C4-2B (cell line): ENCODE results near the gene LRRC10B.
"Not testable (repeated sequence)": the region's sequence is repeated elsewhere in the genome, so short reads cannot be mapped to it uniquely, and the experiment has no call there.

Experiments used
- H3K27ac ChIP-seq: fragments of 450-650 bp; 2 replicates; pipeline ENCODE4 v1.5.1; 2017
- ZFX ChIP-seq: fragments of 450-650 bp; IDR thresholded peaks from 2 replicates; pipeline ENCODE4 v1.6.1; 2017
- TF ChIP-seq, protein P1 (sequence below): fragments of 450-650 bp; conservative IDR thresholded peaks from 2 replicates; pipeline ENCODE4 v1.5.1; 2017; ENCODE audit warnings: mild to moderate bottlenecking

LRRC10B gene

DNA sequence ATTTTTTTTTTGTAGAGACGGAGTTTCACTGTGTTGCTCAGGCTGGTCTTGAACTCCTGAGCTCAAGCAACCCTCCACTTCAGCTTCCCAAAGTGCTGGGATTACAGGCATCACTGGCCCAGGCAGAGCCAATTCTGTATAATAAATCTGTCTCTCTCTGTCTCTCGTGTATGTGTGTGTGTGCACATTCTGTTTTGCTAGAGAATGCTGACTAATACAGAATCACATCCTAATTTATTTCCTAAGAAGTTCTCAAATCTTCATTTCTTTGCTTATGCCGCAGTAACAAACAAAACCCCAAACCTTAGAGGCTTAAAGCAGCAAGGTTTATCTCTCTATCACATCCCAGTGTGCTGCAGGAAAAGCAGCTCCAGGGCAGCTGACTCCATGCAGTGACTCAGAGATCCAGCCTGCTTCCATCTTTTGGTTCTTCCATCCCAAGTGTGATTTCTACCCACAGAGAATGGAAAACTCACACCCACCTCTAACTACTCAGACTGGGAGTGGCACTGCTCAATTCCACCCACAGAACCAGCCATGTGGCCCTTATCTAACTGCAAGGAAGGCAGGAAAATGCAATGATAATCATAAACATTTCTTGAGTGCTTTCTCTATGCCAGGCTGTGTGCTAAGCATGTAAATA lies 35.1 kb upstream of the LRRC10B start:
- no peak overlapping the region for H3K27ac ChIP-seq
- TF ChIP-seq, protein P1, sequence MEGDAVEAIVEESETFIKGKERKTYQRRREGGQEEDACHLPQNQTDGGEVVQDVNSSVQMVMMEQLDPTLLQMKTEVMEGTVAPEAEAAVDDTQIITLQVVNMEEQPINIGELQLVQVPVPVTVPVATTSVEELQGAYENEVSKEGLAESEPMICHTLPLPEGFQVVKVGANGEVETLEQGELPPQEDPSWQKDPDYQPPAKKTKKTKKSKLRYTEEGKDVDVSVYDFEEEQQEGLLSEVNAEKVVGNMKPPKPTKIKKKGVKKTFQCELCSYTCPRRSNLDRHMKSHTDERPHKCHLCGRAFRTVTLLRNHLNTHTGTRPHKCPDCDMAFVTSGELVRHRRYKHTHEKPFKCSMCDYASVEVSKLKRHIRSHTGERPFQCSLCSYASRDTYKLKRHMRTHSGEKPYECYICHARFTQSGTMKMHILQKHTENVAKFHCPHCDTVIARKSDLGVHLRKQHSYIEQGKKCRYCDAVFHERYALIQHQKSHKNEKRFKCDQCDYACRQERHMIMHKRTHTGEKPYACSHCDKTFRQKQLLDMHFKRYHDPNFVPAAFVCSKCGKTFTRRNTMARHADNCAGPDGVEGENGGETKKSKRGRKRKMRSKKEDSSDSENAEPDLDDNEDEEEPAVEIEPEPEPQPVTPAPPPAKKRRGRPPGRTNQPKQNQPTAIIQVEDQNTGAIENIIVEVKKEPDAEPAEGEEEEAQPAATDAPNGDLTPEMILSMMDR: no peak
- TF ChIP-seq ZFX: no peak

DNA sequence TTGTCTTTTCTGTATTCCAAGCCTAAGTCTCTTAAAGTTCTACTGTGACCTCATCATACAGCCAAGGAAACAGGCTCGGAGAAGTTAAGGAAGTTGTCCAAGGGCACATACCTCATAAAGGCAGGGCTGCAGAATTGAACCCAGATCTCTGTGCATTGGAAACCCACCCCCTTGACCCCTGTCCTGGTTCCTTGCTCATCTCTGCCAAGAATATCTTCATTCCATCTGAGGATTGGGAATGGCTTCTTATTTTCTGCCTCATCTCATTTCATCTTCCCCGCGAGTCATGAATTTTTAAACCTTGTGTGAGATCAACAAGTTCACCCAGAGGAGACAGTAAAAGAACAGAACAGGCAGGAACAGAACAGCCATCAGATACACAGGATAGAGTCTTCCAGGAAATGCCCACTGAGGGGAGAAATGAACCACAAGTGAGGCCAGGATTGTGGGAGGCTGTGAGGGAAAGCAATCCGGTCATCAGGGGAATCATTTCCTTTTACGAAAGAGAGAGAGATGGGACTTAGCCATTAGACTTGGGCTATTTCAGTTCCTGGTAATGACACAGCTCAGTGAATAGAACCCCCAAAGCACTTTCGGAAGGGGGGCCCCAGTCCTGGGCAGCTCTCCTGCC lies 34.4 kb upstream of the LRRC10B start:
- TF ChIP-seq, protein P1: no peak
- TF ChIP-seq ZFX: no peak
- H3K27ac ChIP-seq: no peak overlapping the region

DNA sequence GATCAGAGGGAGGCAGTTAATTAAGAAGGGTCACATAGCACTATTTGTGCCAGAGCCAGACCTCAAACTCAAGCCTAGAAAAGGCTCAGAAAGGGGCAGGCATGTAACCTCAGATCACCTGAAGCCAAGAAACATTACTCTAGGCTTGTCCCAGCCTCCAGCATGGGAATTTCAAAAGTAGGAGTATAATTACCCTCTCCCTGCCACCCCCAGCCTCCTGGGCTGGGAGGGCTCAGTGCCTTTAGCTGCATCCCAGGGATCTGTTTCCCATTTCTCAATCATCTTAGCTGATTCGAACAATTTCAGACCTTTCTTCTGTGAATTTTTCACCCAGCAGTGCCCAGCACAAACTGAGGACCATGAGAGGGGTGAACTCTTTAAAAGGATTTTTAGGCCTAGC lies 33.1 kb upstream of the LRRC10B start:
- no peak overlapping the region for H3K27ac ChIP-seq
- TF ChIP-seq, protein P1: no peak
- no peak for TF ChIP-seq ZFX

DNA sequence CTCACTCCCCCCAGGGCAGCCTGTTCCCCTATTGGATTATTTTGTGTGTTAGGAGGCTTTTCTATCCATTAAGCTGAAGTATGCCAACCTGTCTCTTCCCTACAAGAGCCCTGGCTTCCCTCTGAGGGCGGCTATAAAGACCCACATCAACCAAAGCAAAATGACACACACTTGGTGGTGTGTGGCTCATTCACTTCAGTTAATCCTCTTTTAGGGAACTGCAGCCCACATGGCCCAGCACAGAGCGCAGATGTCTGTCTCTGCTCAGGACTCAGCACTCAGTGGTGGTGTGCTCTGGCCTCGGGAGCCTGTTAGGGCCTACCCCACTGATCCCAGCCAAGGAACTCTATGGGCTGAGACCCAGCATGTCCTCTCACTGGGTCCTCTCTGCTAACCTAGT lies 32.2 kb upstream of the LRRC10B start:
- TF ChIP-seq, protein P1: no peak
- TF ChIP-seq ZFX: no peak
- no peak overlapping the region for H3K27ac ChIP-seq

DNA sequence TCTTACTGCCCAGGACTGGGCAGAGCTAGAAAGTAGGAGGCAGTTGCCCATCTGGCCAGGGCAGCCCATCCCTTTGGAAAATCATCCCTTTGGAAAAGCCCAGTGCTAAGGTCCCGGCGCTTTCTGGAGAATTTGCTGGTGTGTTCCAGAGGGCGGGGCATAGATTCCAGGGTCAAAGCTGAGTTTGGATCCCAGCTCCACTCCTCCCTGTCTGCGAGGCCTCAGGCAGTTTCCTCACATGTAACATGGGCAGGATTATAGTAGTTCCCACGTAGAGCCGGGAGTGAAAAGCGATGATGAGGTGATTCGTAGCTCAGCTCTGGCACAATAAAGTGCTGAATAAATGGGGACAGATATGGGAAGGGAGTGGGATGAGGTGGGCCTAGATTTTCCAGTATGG lies 31.4 kb upstream of the LRRC10B start:
- no peak overlapping the region for H3K27ac ChIP-seq
- TF ChIP-seq, protein P1: no peak
- TF ChIP-seq ZFX: no peak

DNA sequence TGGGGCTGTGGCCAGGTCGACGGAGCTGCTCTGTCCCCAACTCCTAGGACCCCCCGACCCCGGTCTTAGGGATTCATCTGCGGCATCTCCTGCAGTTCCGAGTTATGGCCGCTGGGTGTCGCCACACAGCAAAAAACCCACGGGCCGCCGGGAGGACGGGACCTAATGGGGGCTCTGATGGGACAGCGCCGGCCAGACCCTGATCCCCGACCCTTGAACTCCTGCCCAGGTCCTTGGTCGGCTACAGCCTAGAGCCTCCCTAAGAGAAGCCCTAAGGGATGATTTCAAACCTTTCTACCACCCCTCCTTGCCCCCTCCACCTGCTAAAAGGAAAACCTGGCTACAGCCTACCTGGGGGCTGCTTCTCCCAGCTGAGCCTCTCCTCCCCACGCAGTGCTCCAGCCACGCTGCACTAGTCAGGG lies 30.8 kb upstream of the LRRC10B start:
- no peak overlapping the region for H3K27ac ChIP-seq
- TF ChIP-seq ZFX: no peak
- TF ChIP-seq, protein P1: peak; percentile 96

DNA sequence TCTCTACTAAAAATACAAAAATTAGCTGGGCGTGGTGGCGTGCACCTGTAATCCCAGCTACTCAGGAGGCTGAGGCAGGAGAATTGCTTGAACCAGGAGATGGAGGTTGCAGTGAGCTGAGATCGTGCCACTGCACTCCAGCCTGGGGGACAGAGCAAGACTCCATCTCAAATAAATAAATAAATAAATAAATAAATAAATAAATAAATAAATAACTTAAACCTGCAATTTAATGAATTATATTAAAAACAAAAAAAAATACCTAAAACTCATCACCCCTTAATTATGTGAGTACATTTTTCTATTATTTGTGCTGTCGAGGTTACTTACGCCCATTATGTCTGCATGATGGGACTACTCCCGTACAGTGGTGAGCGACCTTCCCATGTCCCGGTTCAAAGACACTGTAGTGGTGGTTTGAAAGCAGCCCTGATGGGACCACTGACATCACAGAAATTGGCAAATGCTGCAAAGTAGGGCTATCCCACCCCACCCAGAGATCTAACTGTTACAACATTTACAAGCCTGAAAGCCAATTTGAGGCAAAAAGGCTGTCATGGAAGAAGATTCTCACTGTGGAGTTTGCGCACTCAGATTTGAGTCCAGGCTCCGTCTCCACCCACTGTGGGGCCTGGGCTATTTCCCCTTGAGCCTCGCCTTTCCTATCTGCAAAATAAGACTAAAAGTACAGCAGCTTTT lies 29.0 kb upstream of the LRRC10B start:
- not testable (repeated sequence) for H3K27ac ChIP-seq
